ENCODE measurements around the gene PRKCA. TPM values are rescaled to one million over a fixed set of nuclear protein-coding genes. Genes with fewer than 3 reads are reported as not detected.

PRKCA gene
- total and polyA plus RNA-seq, 2 experiments from 2014 or later: 6.4 to 35.4 TPM

- H3K27ac Mint-ChIP-seq: no peak overlapping the region
- no peak for ATAC-seq
- no peaks in the 10 kb centered on the region for H4K20me1 ChIP-seq (replicated peaks; ENCODE audit: insufficient read depth)
These were observed 302.0 kb downstream of the PRKCA start for GRCh38 chr17:66604376-66604775.

More at GRCh38 chr17:66604376-66604775, 302.0 kb downstream of the PRKCA start:
- no peak for TF ChIP-seq NANOG (IDR thresholded peaks at IDR 0.05; ENCODE audit: borderline replicate concordance)
- TF ChIP-seq ZNF331 (CRISPR knock-in tag; IDR thresholded peaks at IDR 0.05; ENCODE audit: low read depth): no peak
- TF ChIP-seq CTCF (conservative IDR thresholded peaks at IDR 0.05; ENCODE audit: low read depth in 2 of 2): no peak
- TF ChIP-seq ZNF462 (CRISPR knock-in tag; IDR thresholded peaks at IDR 0.05): no peak
- TF ChIP-seq STAT1 (IDR thresholded peaks at IDR 0.05; ENCODE audit: unreplicated experiment): no peak
- TF ChIP-seq EZH2phosphoT487 (IDR thresholded peaks at IDR 0.05; ENCODE audit: unreplicated experiment): no peak
- TF ChIP-seq CREB1 (CRISPR knock-in tag; IDR thresholded peaks at IDR 0.05; ENCODE audit: low read depth): no peak
- TF ChIP-seq REST (IDR thresholded peaks at IDR 0.05; ENCODE audit: unreplicated experiment): no peak
- no peak for TF ChIP-seq JUNB (IDR thresholded peaks at IDR 0.05; ENCODE audit: unreplicated experiment)
- TF ChIP-seq ZNF114 (CRISPR knock-in tag; IDR thresholded peaks at IDR 0.05): no peak
- no peak for TF ChIP-seq EZH2 (IDR thresholded peaks at IDR 0.05; ENCODE audit: low read depth, unreplicated experiment)
- Mint-ChIP-seq H3K27me3 (ENCODE audit: insufficient read depth, low read depth, poor library complexity) (peaks cover 1% of the 10 kb centered on the region), H3K9me3 (peaks cover 5% of the 10 kb centered on the region; the same call in 2 of the 3 replicates), H3K4me3 (no peak overlapping the region), H3K36me3 (ENCODE audit: low read depth) (peaks cover 7% of the 10 kb centered on the region; the same call in 2 of the 3 replicates), H3K4me1 (peaks cover 13% of the 10 kb centered on the region)
- Histone ChIP-seq H3K79me2 (replicated peaks; ENCODE audit: insufficient read depth) (no peaks in the 10 kb centered on the region), H3F3A (replicated peaks; ENCODE audit: low read depth) (no peaks in the 10 kb centered on the region), H3K27me3 (ENCODE audit: insufficient read depth) (no peaks in the 10 kb centered on the region), H3K4me2 (no peak overlapping the region), H2AFZ (no peak overlapping the region), H3K9me2 (ENCODE audit: insufficient read depth) (no peaks in the 10 kb centered on the region), H3K27ac (ENCODE audit: low read depth) (no peak overlapping the region), H3K36me3 (ENCODE audit: insufficient read depth) (no peaks in the 10 kb centered on the region), H3K4me1 (ENCODE audit: insufficient read depth) (peaks cover 8% of the 10 kb centered on the region), H3K4me3 (no peak overlapping the region)
- DNase-seq (ENCODE audit: low spot score): no peak
